DOHH2 (cell line): ENCODE data around the gene POU2F3.

Experiments
- H3F3A ChIP-seq: fragments of 200-600 bp; sonication (generic), shearing (Covaris generic); 2 replicates; pipeline ENCODE4 v1.6.0; 2016; ENCODE audit warnings: antibody characterized with exemption, mild to moderate bottlenecking; ENCODE audit not compliant: control insufficient read depth, insufficient read depth
- H3K27ac ChIP-seq: fragments of 200-600 bp; sonication (generic); 2 replicates; pipeline ENCODE4 v1.5.1; 2014; ENCODE audit warnings: low read depth, mild to moderate bottlenecking, low read length, moderate library complexity
- H3K27me3 ChIP-seq: fragments of 200-600 bp; sonication (generic); 2 replicates; pipeline ENCODE4 v1.6.1; 2014; ENCODE audit warnings: mild to moderate bottlenecking, low read length, mixed read lengths; ENCODE audit not compliant: control insufficient read depth
- H3K36me3 ChIP-seq: fragments of 200-600 bp; sonication (generic); 2 replicates; pipeline ENCODE4 v1.6.1; 2014; ENCODE audit warnings: mild to moderate bottlenecking, low read length, moderate library complexity, mixed read lengths; ENCODE audit not compliant: control insufficient read depth
- H3K4me1 ChIP-seq: fragments of 200-600 bp; sonication (generic); 2 replicates; pipeline ENCODE4 v1.6.1; 2014; ENCODE audit warnings: mild to moderate bottlenecking, low read length, mixed read lengths; ENCODE audit not compliant: control insufficient read depth
- H3K4me2 ChIP-seq: fragments of 200-600 bp; sonication (generic); 2 replicates; pipeline ENCODE4 v1.6.0; 2014; ENCODE audit warnings: mild to moderate bottlenecking, low read length, moderate library complexity
- H3K4me3 ChIP-seq: fragments of 200-600 bp; sonication (generic); 2 replicates; pipeline ENCODE4 v1.5.1; 2014; ENCODE audit warnings: mild to moderate bottlenecking, low read length, mixed read lengths
- H3K79me2 ChIP-seq: fragments of 200-600 bp; sonication (generic); 2 replicates; pipeline ENCODE4 v1.6.1; 2014; ENCODE audit warnings: mild to moderate bottlenecking, low read length, mixed read lengths; ENCODE audit not compliant: control insufficient read depth
- H3K9me2 ChIP-seq: fragments of 200-600 bp; sonication (generic); replicated peaks from 2 replicates; pipeline ENCODE4 v1.6.1; 2014; ENCODE audit warnings: mild to moderate bottlenecking, low read length, mixed read lengths; ENCODE audit not compliant: control insufficient read depth
- H3K9me3 ChIP-seq: fragments of 200-600 bp; sonication (generic); 2 replicates; pipeline ENCODE4 v1.6.1; 2014; ENCODE audit warnings: antibody characterized with exemption, low read length, mixed read lengths; ENCODE audit not compliant: control insufficient read depth, insufficient read depth
- H4K20me1 ChIP-seq: fragments of 200-600 bp; sonication (generic); 2 replicates; pipeline ENCODE4 v1.6.0; 2014; ENCODE audit warnings: low read depth, mild to moderate bottlenecking, antibody characterized with exemption, low read length, moderate library complexity; ENCODE audit not compliant: control insufficient read depth, insufficient read depth
- EZH2phosphoT487 ChIP-seq: fragments of 200-600 bp; sonication (generic); IDR thresholded peaks from 2 replicates; pipeline ENCODE4 v1.6.1; 2017; ENCODE audit warnings: borderline replicate concordance, mild to moderate bottlenecking, antibody characterized with exemption, low read length, moderate library complexity, mixed read lengths
- TF ChIP-seq, protein P1 (sequence below): fragments of 200-600 bp; sonication (generic); IDR thresholded peaks from one replicate; pipeline ENCODE4 v1.5.1; 2014; ENCODE audit warnings: antibody characterized with exemption, mild to moderate bottlenecking, low read depth, low read length; ENCODE audit not compliant: poor library complexity, severe bottlenecking

Gene POU2F3

DNA sequence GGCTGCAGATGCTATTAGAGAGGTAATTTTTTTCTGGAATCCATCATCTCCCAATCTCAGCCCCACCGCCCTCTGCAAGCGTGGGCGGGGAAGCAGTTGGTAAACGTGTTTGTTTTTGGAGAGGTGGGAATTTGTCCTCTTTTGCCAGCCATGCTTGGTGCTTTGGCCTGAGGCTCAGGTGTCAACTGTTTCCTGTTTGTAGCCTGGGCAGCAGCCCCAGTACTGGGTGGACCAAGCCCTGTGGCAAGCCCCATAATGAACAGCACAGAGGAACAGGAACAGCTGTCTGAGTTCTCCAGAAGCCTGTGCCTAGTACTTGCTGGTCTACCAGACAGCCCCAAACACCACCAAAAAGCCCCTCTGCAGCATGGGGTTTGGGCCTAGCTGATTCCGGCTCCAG is 39.6 kb downstream of the POU2F3 start:
- Histone ChIP-seq H3K79me2 (no peaks in the 10 kb centered on the region), H3K36me3 (no peaks in the 10 kb centered on the region), H3K27me3 (peaks cover 7% of the 10 kb centered on the region), H3F3A (no peaks in the 10 kb centered on the region), H3K9me3 (no peaks in the 10 kb centered on the region), H3K4me3 (no peak overlapping the region), H4K20me1 (no peaks in the 10 kb centered on the region), H3K9me2 (no peaks in the 10 kb centered on the region), H3K4me2 (no peak overlapping the region), H3K27ac (no peak overlapping the region), H3K4me1 (no peaks in the 10 kb centered on the region)
- TF ChIP-seq, protein P1, sequence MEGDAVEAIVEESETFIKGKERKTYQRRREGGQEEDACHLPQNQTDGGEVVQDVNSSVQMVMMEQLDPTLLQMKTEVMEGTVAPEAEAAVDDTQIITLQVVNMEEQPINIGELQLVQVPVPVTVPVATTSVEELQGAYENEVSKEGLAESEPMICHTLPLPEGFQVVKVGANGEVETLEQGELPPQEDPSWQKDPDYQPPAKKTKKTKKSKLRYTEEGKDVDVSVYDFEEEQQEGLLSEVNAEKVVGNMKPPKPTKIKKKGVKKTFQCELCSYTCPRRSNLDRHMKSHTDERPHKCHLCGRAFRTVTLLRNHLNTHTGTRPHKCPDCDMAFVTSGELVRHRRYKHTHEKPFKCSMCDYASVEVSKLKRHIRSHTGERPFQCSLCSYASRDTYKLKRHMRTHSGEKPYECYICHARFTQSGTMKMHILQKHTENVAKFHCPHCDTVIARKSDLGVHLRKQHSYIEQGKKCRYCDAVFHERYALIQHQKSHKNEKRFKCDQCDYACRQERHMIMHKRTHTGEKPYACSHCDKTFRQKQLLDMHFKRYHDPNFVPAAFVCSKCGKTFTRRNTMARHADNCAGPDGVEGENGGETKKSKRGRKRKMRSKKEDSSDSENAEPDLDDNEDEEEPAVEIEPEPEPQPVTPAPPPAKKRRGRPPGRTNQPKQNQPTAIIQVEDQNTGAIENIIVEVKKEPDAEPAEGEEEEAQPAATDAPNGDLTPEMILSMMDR, result no peak
- TF ChIP-seq EZH2phosphoT487, result no peak

DNA sequence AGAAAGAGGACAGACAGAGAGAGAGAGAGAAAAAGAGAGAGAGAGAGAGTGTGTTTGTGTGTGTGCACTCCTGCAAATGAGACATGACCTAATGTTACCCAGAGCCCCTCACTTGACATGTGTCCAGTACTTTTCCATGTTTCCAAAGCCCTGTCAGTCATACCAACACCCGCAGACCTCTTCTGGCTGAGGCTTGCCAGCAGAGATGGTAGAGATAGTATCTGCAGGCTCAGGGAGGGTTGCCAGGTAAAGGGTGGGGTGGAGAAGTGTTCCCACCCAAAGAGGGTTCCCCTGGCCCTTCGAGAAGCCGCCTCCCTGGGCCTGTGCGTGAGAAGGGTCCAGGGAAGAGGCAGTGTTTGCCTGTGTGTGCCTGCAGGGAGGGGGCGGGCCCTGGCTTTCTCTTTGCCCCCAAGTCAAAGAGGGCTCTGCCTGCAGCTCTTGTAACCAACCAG is 40.7 kb downstream of the POU2F3 start:
- Histone ChIP-seq H3F3A (no peaks in the 10 kb centered on the region), H3K9me2 (no peaks in the 10 kb centered on the region), H3K79me2 (no peaks in the 10 kb centered on the region), H3K4me3 (no peak overlapping the region), H4K20me1 (no peaks in the 10 kb centered on the region), H3K4me1 (no peaks in the 10 kb centered on the region), H3K4me2 (no peak overlapping the region), H3K27me3 (peaks cover 7% of the 10 kb centered on the region), H3K27ac (no peak overlapping the region), H3K9me3 (no peaks in the 10 kb centered on the region), H3K36me3 (no peaks in the 10 kb centered on the region)
- TF ChIP-seq EZH2phosphoT487, result no peak

DNA sequence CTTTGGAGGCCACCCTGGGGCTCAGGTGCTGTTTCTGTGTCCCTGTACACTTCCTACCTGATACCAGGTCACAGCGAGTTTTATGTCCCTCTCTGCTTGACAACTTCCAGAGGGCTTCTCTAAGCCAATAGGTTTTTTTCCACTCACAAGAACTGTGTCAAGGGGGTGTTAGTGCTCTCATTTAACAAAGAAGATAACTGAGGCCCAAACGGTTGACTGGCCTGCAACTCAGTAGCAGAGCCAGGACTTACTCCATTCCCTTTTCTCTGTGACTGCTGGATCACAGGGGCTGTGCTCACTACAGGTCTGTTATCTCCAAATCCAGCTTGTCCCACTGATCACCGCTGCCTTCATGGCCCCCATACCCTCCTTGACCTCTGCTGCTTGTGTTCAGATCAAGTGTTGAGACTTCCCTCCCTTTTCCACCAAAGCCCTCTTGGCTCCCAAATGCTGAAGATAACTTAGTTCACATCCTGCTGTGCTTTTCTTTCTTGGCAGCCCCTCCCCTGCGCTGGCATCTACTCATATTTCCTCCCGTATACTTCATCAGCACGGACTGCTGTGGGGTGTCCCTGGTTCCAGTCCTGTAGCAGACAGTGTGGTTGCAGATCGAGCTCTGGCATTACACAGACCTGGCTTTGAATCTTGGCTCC is 41.3 kb downstream of the POU2F3 start:
- H3K4me3 ChIP-seq, result no peak overlapping the region
- no peaks in the 10 kb centered on the region for H3K9me2 ChIP-seq
- no peaks in the 10 kb centered on the region for H4K20me1 ChIP-seq
- H3K9me3 ChIP-seq, result no peaks in the 10 kb centered on the region
- no peaks in the 10 kb centered on the region for H3K4me1 ChIP-seq
- no peaks in the 10 kb centered on the region for H3K36me3 ChIP-seq
- peaks cover 7% of the 10 kb centered on the region for H3K27me3 ChIP-seq
- H3K4me2 ChIP-seq, result no peak overlapping the region
- no peaks in the 10 kb centered on the region for H3F3A ChIP-seq
- H3K79me2 ChIP-seq, result no peaks in the 10 kb centered on the region
- H3K27ac ChIP-seq, result no peak overlapping the region
- TF ChIP-seq, protein P1, result no peak
- no peak for TF ChIP-seq EZH2phosphoT487

GRCh38 chr11:120283124-120283523 is 43.2 kb downstream of the POU2F3 start:
- Histone ChIP-seq H3K4me1 (no peaks in the 10 kb centered on the region), H3K27me3 (peaks cover 7% of the 10 kb centered on the region), H3K9me3 (no peaks in the 10 kb centered on the region), H3F3A (no peaks in the 10 kb centered on the region), H4K20me1 (no peaks in the 10 kb centered on the region), H3K79me2 (no peaks in the 10 kb centered on the region), H3K9me2 (no peaks in the 10 kb centered on the region), H3K4me2 (no peak overlapping the region), H3K36me3 (no peaks in the 10 kb centered on the region), H3K27ac (no peak overlapping the region), H3K4me3 (no peak overlapping the region)
- TF ChIP-seq, protein P1, result no peak
- TF ChIP-seq EZH2phosphoT487, result no peak
